Neural cell (in vitro differentiated cells): ENCODE data around the gene THUMPD1. TPM values are rescaled to one million over a fixed set of nuclear protein-coding genes. Genes with fewer than 3 reads are reported as not detected.

Experiments used
- H2AFZ ChIP-seq: fragments of 200-600, 300-800 bp; sonication (generic), shearing (Covaris generic); 2 replicates; pipeline ENCODE4 v1.6.0; 2014; ENCODE audit warnings: low read depth, mild to moderate bottlenecking, antibody characterized with exemption, low read length, moderate library complexity
- H3F3A ChIP-seq: fragments of 200-600 bp; shearing (Covaris generic); 2 replicates; pipeline ENCODE4 v1.6.1; 2016; ENCODE audit warnings: mild to moderate bottlenecking, moderate library complexity, mixed read lengths, antibody characterized with exemption, low read length; ENCODE audit not compliant: insufficient read depth, poor library complexity, severe bottlenecking
- H3K27ac ChIP-seq: fragments of 200-600, 300-800 bp; sonication (generic), shearing (Covaris generic); 2 replicates; pipeline ENCODE4 v1.5.1; 2014; ENCODE audit warnings: mild to moderate bottlenecking, low read length, moderate library complexity
- H3K27me3 ChIP-seq: fragments of 300-800, 200-600 bp; sonication (generic), shearing (Covaris generic); 2 replicates; pipeline ENCODE4 v1.6.0; 2014; ENCODE audit warnings: mild to moderate bottlenecking, low read depth, low read length, moderate library complexity; ENCODE audit not compliant: insufficient read depth
- H3K36me3 ChIP-seq: fragments of 300-800, 200-600 bp; sonication (generic), shearing (Covaris generic); 2 replicates; pipeline ENCODE4 v1.5.1; 2014; ENCODE audit warnings: mild to moderate bottlenecking, antibody characterized with exemption, low read length, moderate library complexity; ENCODE audit not compliant: insufficient read depth
- H3K4me2 ChIP-seq: fragments of 300-800, 200-600 bp; sonication (generic), shearing (Covaris generic); 2 replicates; pipeline ENCODE4 v1.6.0; 2014; ENCODE audit warnings: mild to moderate bottlenecking, low read length
- H3K4me3 ChIP-seq: fragments of 300-800, 200-600 bp; sonication (generic), shearing (Covaris generic); 2 replicates; pipeline ENCODE4 v1.5.1; 2014; ENCODE audit warnings: mild to moderate bottlenecking, low read length, moderate library complexity
- H3K79me2 ChIP-seq: fragments of 200-600 bp; shearing (Covaris generic); replicated peaks from 2 replicates; pipeline ENCODE4 v1.6.0; 2014; ENCODE audit warnings: mild to moderate bottlenecking, low read length, moderate library complexity; ENCODE audit not compliant: insufficient read depth
- H3K9ac ChIP-seq: fragments of 300-800, 200-600 bp; sonication (generic), shearing (Covaris generic); 2 replicates; pipeline ENCODE4 v1.6.1; 2016; ENCODE audit warnings: mild to moderate bottlenecking, low read length, mixed read lengths
- H3K9me2 ChIP-seq: fragments of 200-600 bp; shearing (Covaris generic); 2 replicates; pipeline ENCODE4 v1.6.1; 2016; ENCODE audit warnings: mild to moderate bottlenecking, low read length, mixed read lengths; ENCODE audit not compliant: insufficient read depth
- H3K9me3 ChIP-seq: fragments of 200-600, 300-800 bp; sonication (generic), shearing (Covaris generic); 2 replicates; pipeline ENCODE4 v1.6.1; 2016; ENCODE audit warnings: mild to moderate bottlenecking, mixed run types, low read length, moderate library complexity, mixed read lengths
- H4K20me1 ChIP-seq: fragments of 200-600 bp; shearing (Covaris generic); 2 replicates; pipeline ENCODE4 v1.6.1; 2016; ENCODE audit warnings: mild to moderate bottlenecking, mixed run types; ENCODE audit not compliant: insufficient read depth
- CTCF ChIP-seq: fragments of 450-650 bp; IDR thresholded peaks from 2 replicates; pipeline ENCODE4 v1.5.1; 2014; ENCODE audit warnings: antibody characterized with exemption, mild to moderate bottlenecking, moderate library complexity; ENCODE audit not compliant: poor library complexity, severe bottlenecking
- EP300 ChIP-seq: fragments of 450-650 bp; conservative IDR thresholded peaks from 2 replicates; pipeline ENCODE4 v1.6.1; 2014; ENCODE audit warnings: antibody characterized with exemption, mild to moderate bottlenecking, moderate library complexity; ENCODE audit not compliant: poor library complexity, severe bottlenecking
- EZH2 ChIP-seq: fragments of 200-600, 300-800 bp; shearing (Covaris generic), sonication (generic); IDR thresholded peaks from 2 replicates; pipeline ENCODE4 v1.6.1; 2014; ENCODE audit warnings: antibody characterized with exemption, low read length, borderline replicate concordance, mild to moderate bottlenecking; ENCODE audit not compliant: insufficient read depth, poor library complexity, severe bottlenecking
- MXI1 ChIP-seq: fragments of 450-650 bp; conservative IDR thresholded peaks from 2 replicates; pipeline ENCODE4 v1.6.1; 2014; ENCODE audit warnings: antibody characterized with exemption, mild to moderate bottlenecking; ENCODE audit not compliant: poor library complexity, severe bottlenecking
- POLR2AphosphoS5 ChIP-seq: IDR thresholded peaks from 2 replicates; pipeline ENCODE4 v1.6.1; 2012
- RAD21 ChIP-seq: fragments of 450-650 bp; conservative IDR thresholded peaks from 2 replicates; pipeline ENCODE4 v1.6.1; 2014; ENCODE audit warnings: antibody characterized with exemption, mild to moderate bottlenecking, moderate library complexity
- REST ChIP-seq: IDR thresholded peaks from 2 replicates; pipeline ENCODE4 v1.6.1; 2012; ENCODE audit warnings: borderline replicate concordance
- SMC3 ChIP-seq: fragments of 450-650 bp; conservative IDR thresholded peaks from 2 replicates; pipeline ENCODE4 v1.6.1; 2014; ENCODE audit warnings: antibody characterized with exemption, mild to moderate bottlenecking, moderate library complexity; ENCODE audit not compliant: poor library complexity
- TAF1 ChIP-seq: IDR thresholded peaks from 2 replicates; pipeline ENCODE4 v1.6.1; 2012; ENCODE audit warnings: low read depth
- polyA plus RNA-seq: library from polyadenylated mRNA; depleted of rRNA; stranded (reverse); fragments of >200 nt; gene quantifications from 2 replicates; pipeline ENCODE4 v1.2.3, GENCODE V29; 2014

The THUMPD1 gene
- polyA plus RNA-seq, 1 donor from 2014 or later, result 57.1 TPM

- Histone ChIP-seq H4K20me1 (no peaks in the 10 kb centered on the region), H3K9me2 (no peaks in the 10 kb centered on the region), H3F3A (no peaks in the 10 kb centered on the region), H3K27ac (no peak overlapping the region), H2AFZ (no peak overlapping the region), H3K9me3 (no peaks in the 10 kb centered on the region), H3K27me3 (no peaks in the 10 kb centered on the region), H3K4me3 (no peak overlapping the region), H3K79me2 (no peaks in the 10 kb centered on the region), H3K9ac (no peak overlapping the region), H3K4me2 (no peak overlapping the region), H3K36me3 (peaks cover 10% of the 10 kb centered on the region)
- TF ChIP-seq EP300 (no peak), CTCF (no peak), TAF1 (no peak), EZH2 (no peak), MXI1 (no peak), REST (no peak), RAD21 (no peak), POLR2AphosphoS5 (no peak), SMC3 (no peak)
These were observed 7.6 kb downstream of the THUMPD1 start for GRCh38 chr16:20734056-20734455.

- Histone ChIP-seq H3K4me2 (no peak overlapping the region), H3K36me3 (no peaks in the 10 kb centered on the region), H3F3A (no peaks in the 10 kb centered on the region), H4K20me1 (no peaks in the 10 kb centered on the region), H3K9me3 (no peaks in the 10 kb centered on the region), H3K9ac (no peak overlapping the region), H3K9me2 (no peaks in the 10 kb centered on the region), H2AFZ (no peak overlapping the region), H3K27ac (no peak overlapping the region), H3K4me3 (no peak overlapping the region), H3K27me3 (no peaks in the 10 kb centered on the region), H3K79me2 (no peaks in the 10 kb centered on the region)
- TF ChIP-seq CTCF, result no peak
These were observed 12.5 kb downstream of the THUMPD1 start for GRCh38 chr16:20729141-20729540.
